Measurements from ENCODE around the gene GPD1. TPM values are rescaled to one million over a fixed set of nuclear protein-coding genes. Genes with fewer than 3 reads are reported as not detected.
A peak's percentile ranks its signal among the peaks of the same experiment; 100 is the strongest.

The GPD1 gene
- total and polyA plus RNA-seq, 10 donors = 0.13 to 0.79 (median 0.48) TPM; not detected in 1

DNA sequence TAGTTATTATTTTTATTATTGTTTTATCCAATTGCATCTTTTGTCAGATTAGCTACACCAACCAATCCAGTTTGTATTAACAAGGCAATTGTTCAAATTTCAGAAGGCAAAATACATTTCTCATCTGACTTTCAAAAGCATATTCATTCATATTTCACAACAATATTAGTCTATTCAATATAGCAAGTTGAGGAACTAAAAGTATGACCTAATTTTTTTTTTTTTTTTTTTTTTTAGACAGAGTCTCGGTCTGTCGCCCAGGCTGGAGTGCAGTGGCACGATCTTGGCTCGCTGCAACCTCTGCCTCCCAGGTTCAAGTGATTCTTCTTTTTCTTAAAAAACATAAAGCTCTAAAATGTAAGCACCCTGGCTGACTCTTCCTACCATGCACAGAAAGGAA, 25.5 kb downstream of the GPD1 start:
- Histone ChIP-seq H3K4me1 (peaks cover 0 to 48% (median 25%) of the 10 kb centered on the region in 6 donors), H3K27ac (no peak overlapping the region), H3K4me3 (no peak overlapping the region), H3K9me3 (no peaks in the 10 kb centered on the region), H3K27me3 (replicated peaks in 1 of 7) (no peaks in the 10 kb centered on the region), H3K36me3 (peaks cover 0 to 98% (median 57%) of the 10 kb centered on the region in 6 donors)
- no peak for TF ChIP-seq POLR2AphosphoS5 (IDR thresholded peaks at IDR 0.05)
- 61 to 78% (median 62%) methylated on average over 4 of the region's 4 CpGs for WGBS, 5 donors
- intact Hi-C loops (cut with DNase I; ENCODE audit: low total_unique reads) = no loop called here
- DNase-seq = no peak

DNA sequence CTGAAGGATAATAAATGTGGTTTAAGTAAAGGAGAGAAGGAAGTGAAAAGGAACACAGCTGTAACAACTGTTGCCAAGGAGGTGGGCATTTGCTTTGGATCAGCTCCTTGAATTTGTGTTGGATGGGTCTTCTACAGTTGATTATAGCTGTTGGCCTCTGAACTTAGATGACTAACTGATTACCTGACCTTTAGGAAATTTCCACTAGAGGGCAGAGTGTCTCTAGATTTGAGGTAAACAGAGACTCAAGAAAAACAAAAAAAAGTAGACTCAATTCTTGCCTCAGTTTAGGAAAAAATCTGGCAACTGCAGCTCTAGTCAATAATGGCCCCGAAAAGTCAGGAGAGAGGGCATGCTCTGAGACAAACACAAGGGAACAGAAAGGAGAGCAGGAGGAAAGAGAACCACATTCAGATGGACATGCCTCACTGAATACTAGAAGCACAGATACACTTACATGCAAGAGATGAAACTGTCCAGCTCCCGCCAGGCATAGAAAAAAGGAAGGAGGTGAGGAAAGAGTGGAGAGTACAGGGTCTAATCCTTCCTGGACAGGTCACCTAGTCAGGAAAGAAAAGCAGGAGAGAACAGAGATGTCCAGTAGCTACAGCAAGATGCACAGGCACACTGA, 28.8 kb downstream of the GPD1 start:
- Histone ChIP-seq H3K4me3 (no peak overlapping the region), H3K9me3 (no peaks in the 10 kb centered on the region), H3K27me3 (replicated peaks in 1 of 7) (no peaks in the 10 kb centered on the region), H3K4me1 (peaks cover 0 to 34% (median 14%) of the 10 kb centered on the region in 6 donors), H3K36me3 (peaks cover 0 to 98% (median 59%) of the 10 kb centered on the region in 6 donors), H3K27ac (peak overlapping the region in 1 of 8 donors; percentile 9)
- intact Hi-C loops (cut with DNase I; ENCODE audit: low total_unique reads) = no loop called here
- TF ChIP-seq POLR2AphosphoS5 (IDR thresholded peaks at IDR 0.05) (peak in 1 of 3 donors; percentile 4), POLR2A (IDR thresholded peaks at IDR 0.05) (no peak)
- TF ChIP-seq, protein P1, sequence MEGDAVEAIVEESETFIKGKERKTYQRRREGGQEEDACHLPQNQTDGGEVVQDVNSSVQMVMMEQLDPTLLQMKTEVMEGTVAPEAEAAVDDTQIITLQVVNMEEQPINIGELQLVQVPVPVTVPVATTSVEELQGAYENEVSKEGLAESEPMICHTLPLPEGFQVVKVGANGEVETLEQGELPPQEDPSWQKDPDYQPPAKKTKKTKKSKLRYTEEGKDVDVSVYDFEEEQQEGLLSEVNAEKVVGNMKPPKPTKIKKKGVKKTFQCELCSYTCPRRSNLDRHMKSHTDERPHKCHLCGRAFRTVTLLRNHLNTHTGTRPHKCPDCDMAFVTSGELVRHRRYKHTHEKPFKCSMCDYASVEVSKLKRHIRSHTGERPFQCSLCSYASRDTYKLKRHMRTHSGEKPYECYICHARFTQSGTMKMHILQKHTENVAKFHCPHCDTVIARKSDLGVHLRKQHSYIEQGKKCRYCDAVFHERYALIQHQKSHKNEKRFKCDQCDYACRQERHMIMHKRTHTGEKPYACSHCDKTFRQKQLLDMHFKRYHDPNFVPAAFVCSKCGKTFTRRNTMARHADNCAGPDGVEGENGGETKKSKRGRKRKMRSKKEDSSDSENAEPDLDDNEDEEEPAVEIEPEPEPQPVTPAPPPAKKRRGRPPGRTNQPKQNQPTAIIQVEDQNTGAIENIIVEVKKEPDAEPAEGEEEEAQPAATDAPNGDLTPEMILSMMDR (IDR thresholded peaks at IDR 0.05 in 8 of 11, conservative IDR thresholded peaks at IDR 0.05 in 3 of 11) = peak in 7 of 11 experiments; percentile 32 to 70 (median 52)
- WGBS, 5 donors = 58 to 91% (median 76%) methylated on average over 2 of the region's 2 CpGs
- DNase-seq = no peak

DNA sequence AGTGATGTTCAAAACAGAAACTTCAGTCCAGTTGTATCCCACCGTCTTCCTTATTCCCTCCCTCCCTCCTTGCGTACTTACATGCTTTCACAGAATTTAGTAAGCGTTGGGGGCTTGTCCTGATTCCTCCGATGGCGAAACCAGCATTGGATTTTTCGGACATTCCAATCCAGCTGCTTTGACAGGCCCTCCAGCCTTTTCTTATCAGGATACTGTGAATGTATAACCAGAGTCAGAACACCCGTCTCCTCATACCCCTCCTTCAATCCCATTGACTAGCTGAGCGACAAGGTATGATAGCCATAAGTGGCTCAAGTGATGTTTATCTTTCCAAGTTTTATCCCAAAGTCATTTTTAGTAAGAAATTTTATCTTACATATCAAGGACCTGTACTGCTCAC, 39.2 kb downstream of the GPD1 start:
- WGBS, 5 donors = 76 to 93% (median 91%) methylated on average over 8 of the region's 8 CpGs

DNA sequence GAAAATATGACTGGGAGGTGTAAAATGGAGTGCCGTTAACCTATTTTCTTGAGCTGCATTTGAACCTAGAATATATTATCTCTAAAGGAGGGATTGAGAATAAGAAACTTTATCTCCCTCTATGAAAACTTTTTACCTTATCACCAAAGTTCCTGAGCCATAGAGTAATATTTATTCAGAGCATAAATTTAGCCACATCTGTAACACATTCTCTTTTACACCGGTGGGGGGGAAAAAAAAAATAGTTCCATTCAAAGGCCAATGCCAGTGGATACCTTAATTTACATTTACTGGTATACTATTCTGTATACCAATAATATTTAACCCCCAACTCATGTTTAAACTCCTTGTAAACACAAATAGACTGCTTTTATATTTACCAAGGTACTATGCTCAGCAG, 41.6 kb downstream of the GPD1 start:
- peaks cover 0 to 15% (median 5%) of the 10 kb centered on the region in 6 donors for H3K4me1 ChIP-seq
- H3K27me3 ChIP-seq (replicated peaks in 1 of 7) = no peaks in the 10 kb centered on the region
- H3K27ac ChIP-seq = no peak overlapping the region
- no peak for DNase-seq
- H3K4me3 ChIP-seq = no peak overlapping the region
- H3K9me3 ChIP-seq = no peaks in the 10 kb centered on the region
- peaks cover 0 to 53% (median 18%) of the 10 kb centered on the region in 6 donors for H3K36me3 ChIP-seq
- WGBS, 5 donors = 92 to 99% (median 95%) methylated on average over 2 of the region's 2 CpGs
- intact Hi-C loops (cut with DNase I; ENCODE audit: low total_unique reads) = no loop called here
- TF ChIP-seq POLR2AphosphoS5 (IDR thresholded peaks at IDR 0.05) = no peak
- no peak for TF ChIP-seq POLR2A (IDR thresholded peaks at IDR 0.05)
- TF ChIP-seq, protein P1 (IDR thresholded peaks at IDR 0.05 in 8 of 11, conservative IDR thresholded peaks at IDR 0.05 in 3 of 11) = no peak

More for the DNA sequence above, 39.2 kb downstream of the GPD1 start:
- H3K27me3 ChIP-seq (replicated peaks in 1 of 7) = no peaks in the 10 kb centered on the region
- H3K27ac ChIP-seq = no peak overlapping the region
- H3K4me3 ChIP-seq = no peak overlapping the region
- intact Hi-C loops (cut with DNase I; ENCODE audit: low total_unique reads) = no loop called here
- DNase-seq = no peak
- H3K9me3 ChIP-seq = no peaks in the 10 kb centered on the region
- peaks cover 0 to 71% (median 31%) of the 10 kb centered on the region in 6 donors for H3K36me3 ChIP-seq
- TF ChIP-seq POLR2A (IDR thresholded peaks at IDR 0.05) (no peak), POLR2AphosphoS5 (IDR thresholded peaks at IDR 0.05) (no peak)
- TF ChIP-seq, protein P1 (IDR thresholded peaks at IDR 0.05 in 8 of 11, conservative IDR thresholded peaks at IDR 0.05 in 3 of 11) = no peak
- no peaks in the 10 kb centered on the region for H3K4me1 ChIP-seq

All from spleen (tissue), 11 donors.